Tibial nerve (tissue), 3 donors: ENCODE results near the gene PIAS3.

Source experiments
- CTCF ChIP-seq, 5 experiments: fragments of 200-600 bp in 3 of 5; fragments of 450-650 bp in 2 of 5; sonication (generic) in 3 of 5; IDR thresholded peaks; one replicate each; pipeline ENCODE4 v1.5.1; 2016 to 2019; ENCODE audit warnings: antibody characterized with exemption in 5 of 5, mild to moderate bottlenecking in 3 of 5, moderate library complexity in 2 of 5
- POLR2A ChIP-seq, 2 donors: fragments of 450-650 bp; IDR thresholded peaks; one replicate each; pipeline ENCODE4 v1.6.1; 2017; ENCODE audit warnings: antibody characterized with exemption in 2 of 2, mild to moderate bottlenecking in 2 of 2, moderate library complexity in 2 of 2

- TF ChIP-seq CTCF (IDR thresholded peaks at IDR 0.05) (no peak), POLR2A (IDR thresholded peaks at IDR 0.05) (no peak)
Observed at GRCh38 chr1:145843031-145843430, 15.8 kb downstream of the PIAS3 start.
